Measurements from ENCODE around the gene ITPR1. TPM values are rescaled to one million over a fixed set of nuclear protein-coding genes. Genes with fewer than 3 reads are reported as not detected.
A peak's percentile ranks its signal among the peaks of the same experiment; 100 is the strongest.

Gene ITPR1
- total and polyA plus RNA-seq, 10 of the 15 experiments (the other 5 are each of a cell fraction or from before 2014, with no cell fraction given): 12.2 to 239 (median 28.4) TPM

DNA sequence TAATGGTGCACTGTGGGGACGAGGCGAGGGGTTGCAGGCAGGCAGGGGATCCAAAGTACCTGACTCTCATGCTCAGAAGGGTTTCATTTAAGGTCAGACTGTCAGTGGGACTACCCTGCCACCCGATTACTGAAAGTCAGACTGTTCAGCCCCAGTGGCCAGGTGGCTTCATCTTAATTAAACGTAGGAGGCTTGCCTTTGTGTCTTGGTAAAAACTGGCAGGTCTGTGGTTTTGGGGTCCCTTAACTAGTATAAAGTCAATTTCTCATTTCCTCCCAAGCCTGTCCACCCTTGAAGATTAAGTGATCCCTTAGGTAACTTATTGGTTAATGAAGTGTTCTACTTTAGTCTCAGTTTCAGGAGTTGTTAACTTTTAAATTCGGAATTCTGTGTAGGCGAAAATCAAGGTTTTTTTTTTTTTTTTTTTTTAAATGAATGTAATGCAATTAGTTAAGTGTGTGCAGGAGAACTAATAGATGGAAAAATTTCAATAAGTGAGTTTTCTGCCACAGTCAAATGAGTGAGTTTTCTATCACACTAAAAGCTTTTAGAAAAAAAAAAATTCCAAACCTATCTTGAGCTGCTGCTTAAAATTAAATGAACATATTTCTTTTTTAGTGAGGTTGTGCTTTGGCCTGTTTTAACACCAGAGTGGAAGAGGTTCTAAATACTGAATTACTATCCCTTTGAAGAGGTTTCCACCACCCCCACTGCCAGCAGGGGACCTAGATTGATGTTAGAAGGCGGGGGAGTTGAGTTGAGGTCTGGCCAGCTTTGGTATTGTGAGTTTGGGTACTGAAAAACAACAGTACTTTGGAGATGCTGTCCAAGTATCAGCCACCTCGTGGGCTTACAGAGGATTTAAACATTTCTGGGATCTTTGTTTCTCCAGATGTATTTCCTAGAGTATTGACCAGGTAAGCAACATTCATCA is 15.2 kb downstream of the ITPR1 start (continued):
- TF ChIP-seq FOXM1 (IDR thresholded peaks at IDR 0.05; ENCODE audit: low read depth, low read length): peak; percentile 92
- TF ChIP-seq RUNX3 (IDR thresholded peaks at IDR 0.05; ENCODE audit: low read length): peak; percentile 99
- TF ChIP-seq FOS (IDR thresholded peaks at IDR 0.05; ENCODE audit: borderline replicate concordance, extremely low read depth, insufficient read length): no peak
- TF ChIP-seq, protein P1, sequence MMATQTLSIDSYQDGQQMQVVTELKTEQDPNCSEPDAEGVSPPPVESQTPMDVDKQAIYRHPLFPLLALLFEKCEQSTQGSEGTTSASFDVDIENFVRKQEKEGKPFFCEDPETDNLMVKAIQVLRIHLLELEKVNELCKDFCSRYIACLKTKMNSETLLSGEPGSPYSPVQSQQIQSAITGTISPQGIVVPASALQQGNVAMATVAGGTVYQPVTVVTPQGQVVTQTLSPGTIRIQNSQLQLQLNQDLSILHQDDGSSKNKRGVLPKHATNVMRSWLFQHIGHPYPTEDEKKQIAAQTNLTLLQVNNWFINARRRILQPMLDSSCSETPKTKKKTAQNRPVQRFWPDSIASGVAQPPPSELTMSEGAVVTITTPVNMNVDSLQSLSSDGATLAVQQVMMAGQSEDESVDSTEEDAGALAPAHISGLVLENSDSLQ (IDR thresholded peaks at IDR 0.05): peak; percentile 90
- TF ChIP-seq, protein P2, sequence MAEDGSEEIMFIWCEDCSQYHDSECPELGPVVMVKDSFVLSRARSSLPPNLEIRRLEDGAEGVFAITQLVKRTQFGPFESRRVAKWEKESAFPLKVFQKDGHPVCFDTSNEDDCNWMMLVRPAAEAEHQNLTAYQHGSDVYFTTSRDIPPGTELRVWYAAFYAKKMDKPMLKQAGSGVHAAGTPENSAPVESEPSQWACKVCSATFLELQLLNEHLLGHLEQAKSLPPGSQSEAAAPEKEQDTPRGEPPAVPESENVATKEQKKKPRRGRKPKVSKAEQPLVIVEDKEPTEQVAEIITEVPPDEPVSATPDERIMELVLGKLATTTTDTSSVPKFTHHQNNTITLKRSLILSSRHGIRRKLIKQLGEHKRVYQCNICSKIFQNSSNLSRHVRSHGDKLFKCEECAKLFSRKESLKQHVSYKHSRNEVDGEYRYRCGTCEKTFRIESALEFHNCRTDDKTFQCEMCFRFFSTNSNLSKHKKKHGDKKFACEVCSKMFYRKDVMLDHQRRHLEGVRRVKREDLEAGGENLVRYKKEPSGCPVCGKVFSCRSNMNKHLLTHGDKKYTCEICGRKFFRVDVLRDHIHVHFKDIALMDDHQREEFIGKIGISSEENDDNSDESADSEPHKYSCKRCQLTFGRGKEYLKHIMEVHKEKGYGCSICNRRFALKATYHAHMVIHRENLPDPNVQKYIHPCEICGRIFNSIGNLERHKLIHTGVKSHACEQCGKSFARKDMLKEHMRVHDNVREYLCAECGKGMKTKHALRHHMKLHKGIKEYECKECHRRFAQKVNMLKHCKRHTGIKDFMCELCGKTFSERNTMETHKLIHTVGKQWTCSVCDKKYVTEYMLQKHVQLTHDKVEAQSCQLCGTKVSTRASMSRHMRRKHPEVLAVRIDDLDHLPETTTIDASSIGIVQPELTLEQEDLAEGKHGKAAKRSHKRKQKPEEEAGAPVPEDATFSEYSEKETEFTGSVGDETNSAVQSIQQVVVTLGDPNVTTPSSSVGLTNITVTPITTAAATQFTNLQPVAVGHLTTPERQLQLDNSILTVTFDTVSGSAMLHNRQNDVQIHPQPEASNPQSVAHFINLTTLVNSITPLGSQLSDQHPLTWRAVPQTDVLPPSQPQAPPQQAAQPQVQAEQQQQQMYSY (CRISPR knock-in tag; IDR thresholded peaks at IDR 0.05): no peak

Measured in GM12878 (cell line).